Activated CD4-positive, alpha-beta T cell treated with anti-CD3 and anti-CD28 coated beads, Interleukin-2, amount 50 U/mL, for 48 hours (primary cell): Measurements from ENCODE around the gene LMO4.

Experiments used
- DNase-seq, 2 experiments: peaks; one replicate each; pipeline ENCODE4 v3.0.0-alpha.2; 2020

LMO4 gene

GRCh38 chr1:87362063-87362833, 33.6 kb downstream of the LMO4 start:
- DNase-seq: no peak

GRCh38 chr1:87362834-87363426, 34.2 kb downstream of the LMO4 start:
- no peak for DNase-seq

GRCh38 chr1:87367549-87367948, 38.9 kb downstream of the LMO4 start:
- DNase-seq: no peak

- DNase-seq: no peak
Measured at GRCh38 chr1:87368907-87369306, 40.2 kb downstream of the LMO4 start.

GRCh38 chr1:87369736-87370478, 41.2 kb downstream of the LMO4 start:
- no peak for DNase-seq

- no peak for DNase-seq
Measured at GRCh38 chr1:87370544-87370943, 41.9 kb downstream of the LMO4 start.

GRCh38 chr1:87379306-87379705, 50.6 kb downstream of the LMO4 start:
- DNase-seq: no peak

GRCh38 chr1:87386217-87386790, 57.6 kb downstream of the LMO4 start:
- no peak for DNase-seq

GRCh38 chr1:87388411-87388810, 59.7 kb downstream of the LMO4 start:
- no peak for DNase-seq

GRCh38 chr1:87389011-87389410, 60.3 kb downstream of the LMO4 start:
- DNase-seq: no peak

GRCh38 chr1:87389546-87389945, 60.9 kb downstream of the LMO4 start:
- no peak for DNase-seq

- no peak for DNase-seq
Measured at GRCh38 chr1:87392248-87393192, 63.8 kb downstream of the LMO4 start.

- no peak for DNase-seq
Measured at GRCh38 chr1:87393445-87394085, 64.9 kb downstream of the LMO4 start.

- no peak for DNase-seq
Measured at GRCh38 chr1:87394513-87394912, 65.8 kb downstream of the LMO4 start.

- no peak for DNase-seq
Measured at GRCh38 chr1:87394982-87395381, 66.3 kb downstream of the LMO4 start.
